ENCODE measurements around the gene CAMK2B.
A peak's percentile ranks its signal among the peaks of the same experiment; 100 is the strongest.

Gene CAMK2B

GRCh38 chr7:44286618-44287487 is 38.5 kb downstream of the CAMK2B start:
- no peak for DNase-seq

- no peak for DNase-seq
Measured at GRCh38 chr7:44286182-44286617, 39.2 kb downstream of the CAMK2B start.

- no peak for DNase-seq
Measured at GRCh38 chr7:44285561-44285960, 39.8 kb downstream of the CAMK2B start.

- DNase-seq, result no peak
Measured at GRCh38 chr7:44284881-44285541, 40.4 kb downstream of the CAMK2B start.

GRCh38 chr7:44284216-44284615 is 41.2 kb downstream of the CAMK2B start:
- peak in 1 of 2 donors; percentile 60 for DNase-seq

GRCh38 chr7:44283381-44284211 is 41.8 kb downstream of the CAMK2B start:
- DNase-seq, result no peak

- peak; percentile 24 to 72 for DNase-seq
Measured at GRCh38 chr7:44282601-44283171, 42.7 kb downstream of the CAMK2B start.

GRCh38 chr7:44281811-44282600 is 43.4 kb downstream of the CAMK2B start:
- peak in 1 of 2 donors; percentile 61 for DNase-seq

- no peak for DNase-seq
Measured at GRCh38 chr7:44280993-44281721, 44.2 kb downstream of the CAMK2B start.

- no peak for DNase-seq
Measured at GRCh38 chr7:44280636-44280992, 44.8 kb downstream of the CAMK2B start.

GRCh38 chr7:44279731-44280505 is 45.5 kb downstream of the CAMK2B start:
- no peak for DNase-seq

GRCh38 chr7:44279286-44279685 is 46.1 kb downstream of the CAMK2B start:
- no peak for DNase-seq

GRCh38 chr7:44278451-44279161 is 46.8 kb downstream of the CAMK2B start:
- DNase-seq, result peak in 1 of 2 donors; percentile 27

GRCh38 chr7:44277851-44278250 is 47.5 kb downstream of the CAMK2B start:
- DNase-seq, result peak in 1 of 2 donors; percentile 24

- no peak for DNase-seq
Measured at GRCh38 chr7:44277391-44277790, 48.0 kb downstream of the CAMK2B start.

GRCh38 chr7:44276571-44277221 is 48.7 kb downstream of the CAMK2B start:
- DNase-seq, result no peak

GRCh38 chr7:44275957-44276570 is 49.3 kb downstream of the CAMK2B start:
- DNase-seq, result no peak

- DNase-seq, result no peak
Measured at GRCh38 chr7:44275146-44275545, 50.2 kb downstream of the CAMK2B start.

GRCh38 chr7:44274623-44274975 is 50.8 kb downstream of the CAMK2B start:
- no peak for DNase-seq
